HuH-7 (cell line): ENCODE results near the gene ANP32E.

Experiments
- DNase-seq: peaks from one replicate; pipeline ENCODE4 v3.0.0; 2011; ENCODE audit warnings: low spot score

The ANP32E gene

DNA sequence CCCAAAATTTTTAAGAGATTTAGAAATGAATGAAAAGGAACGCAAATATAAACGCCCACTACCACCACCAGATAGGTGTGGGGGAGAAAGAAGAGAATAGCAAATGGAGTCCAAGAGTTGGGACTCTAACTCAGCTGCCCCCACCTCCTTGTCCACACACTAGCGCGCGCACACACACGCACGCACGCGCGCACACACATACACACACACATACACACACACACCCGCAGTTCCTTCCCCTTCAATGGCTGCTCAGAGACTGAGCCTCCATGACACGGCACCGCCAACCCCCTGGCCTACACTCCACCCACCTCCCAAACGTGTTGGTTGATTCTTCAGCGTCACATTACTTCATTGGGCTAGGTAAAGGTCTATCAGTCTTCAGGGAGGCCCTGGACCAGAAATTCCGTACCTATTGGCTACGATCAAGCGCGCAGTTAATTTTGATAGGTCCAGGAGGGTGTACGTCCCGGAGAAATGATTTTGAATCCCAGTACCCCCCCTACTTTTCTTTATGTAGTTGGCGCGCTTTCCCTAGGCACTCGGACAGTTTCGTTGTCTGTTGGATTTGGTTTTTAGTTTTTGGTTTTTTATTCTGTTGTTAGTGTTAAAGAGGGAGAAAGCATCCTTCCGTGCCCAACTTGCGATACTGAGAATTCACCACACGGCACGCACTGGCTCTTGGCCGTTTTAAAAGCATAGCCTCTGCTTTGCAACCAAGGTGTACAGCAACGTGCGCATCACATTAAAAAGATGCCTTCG, at the start of gene ANP32E:
TSS of gene ANP32E (minus strand) at position 261 of the 762 bp plus-strand sequence. CDS start 326 bp downstream, outside the sequence.
- DNase-seq, result peak; percentile 95

DNA sequence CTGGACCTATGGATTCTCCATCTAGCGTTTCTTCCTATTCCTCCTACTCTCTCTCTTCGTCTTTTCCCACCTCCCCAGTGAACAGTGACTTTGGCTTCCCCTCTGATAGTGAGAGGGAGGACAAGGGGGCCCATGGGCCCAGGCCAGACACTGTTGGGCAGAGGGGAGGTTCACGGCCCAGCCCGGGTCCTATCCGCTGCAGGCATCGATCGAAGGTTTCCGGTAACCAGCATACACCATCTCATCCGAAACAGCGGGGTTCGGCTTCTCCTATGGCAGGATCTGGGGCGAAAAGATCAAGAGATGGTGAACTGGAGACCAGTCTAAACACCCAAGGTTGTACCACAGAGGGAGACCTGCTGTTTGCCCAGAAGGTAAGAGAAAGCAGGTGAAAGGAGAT, 47.3 kb upstream of the ANP32E start:
- no peak for DNase-seq

DNA sequence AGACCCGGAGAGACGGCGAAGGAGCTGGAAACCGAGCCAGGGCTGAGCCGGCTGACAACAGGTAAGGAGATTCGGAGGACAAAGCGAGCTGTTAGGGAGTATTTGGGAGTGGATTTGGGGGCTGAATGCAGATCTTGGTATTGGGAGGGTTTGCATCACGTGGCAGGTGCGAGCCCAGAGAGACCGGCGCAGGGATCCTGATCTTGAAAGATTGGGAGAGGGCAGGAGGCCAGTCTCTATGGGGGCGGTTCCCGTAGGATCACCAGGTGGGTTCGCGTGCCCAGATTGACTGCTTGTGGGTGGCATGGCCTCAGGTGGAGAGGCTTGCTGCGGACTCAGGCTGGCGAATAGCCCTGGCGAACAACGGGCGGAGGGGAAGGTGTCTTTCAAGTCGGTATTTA, 46.6 kb upstream of the ANP32E start:
- no peak for DNase-seq

DNA sequence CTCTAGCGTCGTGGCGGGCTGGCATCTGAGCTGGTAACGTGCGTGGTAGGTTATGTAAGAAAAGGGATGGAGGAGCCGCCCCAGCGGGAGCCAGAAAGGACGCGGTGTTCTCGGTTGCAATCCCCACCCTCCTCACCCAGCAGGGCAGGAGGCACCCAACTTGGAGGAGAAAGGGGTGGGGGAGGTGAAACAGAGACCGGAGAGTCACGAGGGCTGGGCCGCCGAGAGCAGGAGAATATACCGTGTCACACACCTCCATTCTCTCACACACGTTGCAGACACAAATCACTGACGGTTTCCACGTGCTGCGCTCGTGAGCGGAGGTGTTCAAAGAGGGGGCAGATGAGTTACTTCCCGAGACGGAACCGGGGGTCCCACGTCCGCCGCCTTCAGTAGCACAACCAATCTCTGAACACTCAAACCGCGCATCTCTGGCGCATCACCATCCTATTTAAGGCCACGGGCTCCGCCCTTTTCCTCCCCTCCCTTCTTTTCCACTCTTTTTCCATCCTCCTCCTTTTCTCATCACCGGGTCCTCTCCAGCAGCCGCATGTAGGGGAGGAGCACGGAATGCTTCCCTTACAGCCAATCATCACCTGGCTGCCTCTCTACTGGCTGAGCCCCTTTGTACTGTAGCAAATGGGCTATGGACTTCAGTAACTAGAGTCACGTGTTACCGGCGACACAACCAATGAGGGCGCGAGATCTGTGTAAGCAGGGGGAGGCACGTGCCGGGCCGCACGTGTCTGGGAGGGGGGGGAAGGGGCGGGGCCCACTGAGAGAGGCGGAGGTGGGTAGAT, 46.0 kb upstream of the ANP32E start, which contains the start of gene CIART:
TSS of gene CIART (plus strand) at position 797 of the 800 bp plus-strand sequence. CDS start 714 bp downstream, outside the sequence.
- peak; percentile 23 for DNase-seq

DNA sequence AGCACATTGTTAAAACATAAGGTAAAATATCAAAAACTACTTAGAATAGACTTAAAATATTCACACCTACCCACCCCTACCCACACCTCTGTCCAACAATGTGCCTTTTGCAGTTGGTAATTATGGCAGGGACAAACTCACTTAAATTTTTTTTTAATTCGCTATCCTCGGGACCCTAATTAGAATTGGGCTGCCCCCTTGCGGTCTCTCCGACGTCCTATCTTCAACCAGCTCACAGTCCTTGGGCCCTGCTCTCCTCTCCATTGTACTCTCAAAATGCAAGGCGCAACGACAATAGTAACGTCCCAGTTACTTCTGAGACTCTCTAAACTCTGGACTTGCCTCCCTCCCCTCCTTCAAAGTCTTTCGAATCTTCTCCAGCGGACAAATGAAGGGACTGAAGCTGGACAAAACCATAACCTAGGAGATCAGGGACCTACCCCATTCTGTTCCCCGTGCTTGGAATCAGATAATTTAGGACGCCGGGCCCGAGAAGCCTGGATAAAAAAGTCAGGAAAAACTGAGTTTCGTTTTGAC, 45.4 kb upstream of the ANP32E start:
- DNase-seq, result no peak

DNA sequence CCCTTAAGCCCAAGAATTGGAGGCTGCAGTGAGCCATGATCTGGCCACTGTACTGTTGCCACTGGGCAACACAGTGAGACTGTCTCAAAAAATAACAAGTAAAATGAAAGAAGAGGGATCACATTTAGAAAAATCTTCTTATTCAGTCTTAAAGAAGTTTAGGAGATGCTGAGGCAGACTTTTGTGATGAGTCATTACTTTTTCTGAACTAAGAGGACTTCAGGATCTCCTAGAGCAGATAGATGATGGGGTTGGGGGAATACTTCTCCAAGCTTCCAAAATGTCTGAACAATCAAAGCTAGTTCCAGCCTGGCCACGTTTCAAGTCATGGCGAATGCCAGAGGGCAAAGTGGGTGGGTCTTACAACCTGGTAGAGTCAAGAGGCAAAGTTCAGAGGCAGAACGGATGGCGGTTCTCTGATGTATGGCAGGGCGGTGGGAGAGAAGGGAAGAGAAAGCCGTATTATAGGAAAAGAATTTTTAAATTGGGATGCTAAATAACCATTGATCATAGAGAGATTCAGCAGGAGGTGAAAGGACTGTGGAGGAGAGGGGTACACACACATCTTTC, 44.3 kb upstream of the ANP32E start:
- no peak for DNase-seq

DNA sequence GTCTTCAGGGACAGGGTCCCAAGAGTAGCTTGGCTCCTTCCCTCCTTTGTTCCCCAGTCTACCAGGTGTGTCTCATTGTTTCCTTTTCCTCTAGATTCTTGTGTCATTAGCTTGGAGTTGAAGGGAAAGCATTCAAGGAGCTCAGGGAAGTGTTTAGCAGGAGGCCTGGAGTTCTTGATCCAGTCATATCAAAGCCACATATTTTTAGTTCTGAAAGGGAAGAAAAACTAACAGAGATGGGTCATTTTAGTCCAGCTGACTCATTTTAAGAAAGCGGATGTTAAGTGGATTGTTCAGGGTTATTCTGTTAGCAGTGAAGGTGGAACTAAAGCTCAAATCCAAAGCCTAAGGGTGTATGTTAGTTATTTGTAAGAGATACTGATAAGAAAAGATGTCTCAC, 37.4 kb upstream of the ANP32E start:
- DNase-seq, result no peak

DNA sequence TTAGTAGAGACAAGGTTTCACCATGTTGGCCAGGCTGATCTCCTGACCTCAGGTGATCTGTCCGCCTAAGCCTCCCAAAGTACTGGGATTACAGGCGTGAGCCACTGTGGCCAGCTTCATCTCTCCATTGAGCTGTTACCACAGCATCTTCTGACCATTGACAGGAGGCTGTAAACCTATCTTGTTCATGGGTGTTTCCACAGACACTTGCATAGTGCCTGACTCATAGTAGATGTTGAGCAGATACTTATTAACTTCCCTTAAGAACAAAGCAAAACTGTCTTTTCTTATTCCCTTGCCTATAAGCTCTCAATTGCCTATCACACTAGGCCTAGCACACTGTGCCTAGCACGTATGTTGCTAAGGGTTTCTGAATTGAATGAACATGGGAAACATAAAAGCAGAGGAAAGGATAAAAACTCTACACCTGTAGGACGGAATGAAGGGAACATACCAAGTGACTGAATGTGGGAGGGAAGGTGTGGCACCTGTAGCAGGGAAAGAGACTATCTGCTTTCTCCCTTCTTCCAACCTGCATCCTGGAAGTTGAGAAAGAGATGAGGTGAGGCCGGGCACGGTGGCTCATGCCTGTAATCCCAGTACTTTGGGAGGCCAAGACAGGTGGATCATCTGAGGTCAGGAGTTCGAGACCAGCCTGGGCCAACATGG, 35.5 kb upstream of the ANP32E start:
- no peak for DNase-seq

DNA sequence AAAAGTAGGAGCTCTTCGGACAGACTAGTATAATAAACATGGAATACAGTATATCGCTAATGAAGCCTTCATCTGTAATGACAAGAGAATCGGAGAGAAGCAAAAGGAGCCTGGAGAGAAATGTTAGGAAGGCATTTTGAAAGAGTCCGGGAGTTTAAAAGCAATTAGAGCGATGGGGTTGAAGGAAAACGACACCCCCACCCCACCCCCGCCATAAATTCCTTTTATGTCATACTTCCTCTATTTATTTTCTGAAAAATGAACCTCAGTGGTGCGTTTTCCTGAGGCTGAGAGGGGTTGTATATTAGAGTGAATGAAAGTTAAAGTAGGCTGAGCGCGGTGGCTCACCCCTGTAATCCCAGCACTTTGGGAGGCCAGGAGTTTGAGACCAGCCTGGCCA, 33.5 kb upstream of the ANP32E start:
- no peak for DNase-seq

DNA sequence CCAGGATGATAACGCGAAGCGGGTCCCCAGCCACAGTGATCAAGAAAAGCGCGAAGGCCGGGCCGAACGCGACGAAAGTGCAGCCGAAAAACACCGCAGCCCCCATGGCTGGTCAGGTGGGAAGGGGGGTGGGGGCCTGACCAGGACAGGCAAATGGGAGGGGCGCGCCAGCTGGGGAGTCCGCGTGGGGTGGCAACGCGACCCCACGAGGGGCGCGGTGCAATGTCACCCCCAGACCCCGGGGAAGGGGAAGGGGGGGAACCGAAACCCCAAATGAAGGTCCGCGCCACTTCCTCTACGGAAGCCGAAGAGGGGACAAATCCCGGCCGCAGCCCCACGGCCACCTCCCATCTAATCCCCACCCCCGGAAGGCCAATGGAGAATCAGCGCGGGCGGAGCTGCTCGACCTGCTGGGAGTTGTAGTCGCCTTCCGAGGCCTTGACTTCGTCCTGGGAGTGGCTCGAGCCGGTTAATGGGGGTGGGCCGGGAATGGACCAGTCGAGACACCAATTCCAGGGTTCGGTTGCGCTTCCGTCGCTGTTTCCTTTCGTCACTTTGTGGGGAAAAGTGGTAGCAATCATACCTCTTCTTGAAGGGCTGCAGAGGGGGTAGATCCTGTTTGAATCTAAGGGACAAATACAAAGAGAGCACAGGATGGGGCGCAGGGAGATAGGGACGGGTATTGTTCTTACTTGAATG, 32.9 kb upstream of the ANP32E start, which contains the start of gene APH1A:
TSS of gene APH1A (minus strand) at position 312 of the 699 bp plus-strand sequence. CDS start at position 106, 206 bp downstream.
- peak; percentile 95 for DNase-seq

DNA sequence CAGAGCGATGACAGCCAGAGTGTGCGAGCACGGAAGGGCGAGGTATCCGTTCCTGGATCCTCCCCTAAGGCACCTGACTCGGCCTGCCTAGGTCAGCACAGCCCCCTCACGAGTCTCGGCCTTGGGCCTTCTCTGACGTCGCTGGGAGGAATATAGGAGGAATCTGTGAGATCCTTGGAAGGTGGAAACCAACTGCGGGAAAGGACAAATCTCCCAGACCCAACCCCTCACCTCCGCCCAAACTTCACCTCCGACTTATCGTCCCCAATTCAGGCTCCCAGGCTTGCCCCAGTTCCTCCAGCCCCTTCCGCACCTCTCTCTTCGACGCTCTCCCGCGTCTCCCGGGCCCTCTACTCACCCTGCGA, 32.4 kb upstream of the ANP32E start:
- no peak for DNase-seq

DNA sequence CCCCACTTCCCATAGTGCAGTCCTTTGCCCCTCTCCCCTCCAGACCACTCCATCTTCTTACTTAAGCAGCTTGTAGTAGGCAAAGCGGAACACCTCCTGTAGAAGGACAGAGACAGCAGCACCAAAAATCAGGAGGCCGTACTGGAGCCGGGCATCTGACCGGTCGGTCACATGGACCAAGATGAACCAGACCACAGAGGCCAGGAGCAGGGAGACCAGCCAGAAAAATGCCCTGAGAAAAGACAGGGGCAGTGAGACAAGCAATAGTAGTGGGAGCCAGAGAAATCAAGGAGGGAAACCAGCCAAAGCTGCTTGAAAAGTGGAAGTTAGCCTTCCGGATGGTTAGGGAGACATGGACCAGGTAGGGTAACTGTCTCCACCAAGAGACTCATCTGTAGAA, 32.0 kb upstream of the ANP32E start:
- no peak for DNase-seq

DNA sequence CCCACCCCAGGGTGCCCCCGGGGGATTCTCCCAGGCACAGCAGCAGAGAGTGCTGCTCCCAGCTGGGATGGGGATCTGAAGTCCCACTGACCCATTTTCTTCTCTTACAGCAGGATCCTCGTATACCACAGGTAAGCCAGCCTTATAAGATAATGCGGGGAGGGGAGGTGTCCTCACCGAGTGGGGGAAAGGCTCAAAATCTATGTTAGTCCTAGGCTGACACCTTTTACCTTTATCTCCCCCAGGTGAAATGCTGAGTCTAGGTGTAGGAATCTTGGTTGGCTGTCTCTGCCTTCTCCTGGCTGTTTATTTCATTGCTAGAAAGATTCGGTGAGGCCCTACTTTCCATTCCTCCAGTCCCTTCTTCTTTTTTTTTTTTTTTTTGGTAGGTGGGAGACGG, 27.6 kb upstream of the ANP32E start:
- no peak for DNase-seq

DNA sequence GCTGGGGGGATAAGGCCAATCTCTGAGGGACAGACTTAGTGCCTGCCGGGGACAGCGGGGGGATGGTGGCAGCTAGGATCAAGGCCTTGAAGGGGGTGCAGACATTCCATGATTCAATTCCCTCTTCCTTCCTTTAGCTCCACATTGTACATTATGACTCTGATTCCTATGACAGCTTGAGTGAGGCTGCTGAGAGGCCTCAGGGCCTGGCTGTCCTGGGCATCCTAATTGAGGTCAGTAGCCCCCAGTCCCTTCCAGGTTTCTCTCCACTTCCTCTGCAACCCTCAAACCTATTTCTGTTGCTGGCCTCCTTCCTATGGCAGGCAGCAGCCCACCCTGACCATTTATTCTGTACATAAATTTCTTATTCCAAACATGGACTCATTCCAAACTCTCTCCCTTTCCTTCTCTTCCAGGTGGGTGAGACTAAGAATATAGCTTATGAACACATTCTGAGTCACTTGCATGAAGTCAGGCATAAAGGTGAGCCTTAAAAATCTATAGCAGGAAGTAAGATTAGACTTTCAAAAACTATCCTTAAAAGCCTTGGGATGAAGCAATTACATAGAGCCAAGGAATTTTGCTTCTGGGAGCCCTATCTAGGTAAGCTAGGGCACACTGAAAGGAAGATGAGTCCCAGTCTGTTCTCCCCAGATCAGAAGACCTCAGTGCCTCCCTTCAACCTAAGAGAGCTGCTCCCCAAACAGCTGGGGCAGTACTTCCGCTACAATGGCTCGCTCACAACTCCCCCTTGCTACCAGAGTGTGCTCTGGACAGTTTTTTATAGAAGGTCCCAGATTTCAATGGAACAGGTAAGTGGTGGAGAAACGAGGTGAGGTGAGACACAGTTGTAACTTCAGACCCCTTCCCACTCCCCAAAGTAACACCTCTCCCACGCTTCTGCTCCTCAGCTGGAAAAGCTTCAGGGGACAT, 26.7 kb upstream of the ANP32E start:
- DNase-seq, result no peak

DNA sequence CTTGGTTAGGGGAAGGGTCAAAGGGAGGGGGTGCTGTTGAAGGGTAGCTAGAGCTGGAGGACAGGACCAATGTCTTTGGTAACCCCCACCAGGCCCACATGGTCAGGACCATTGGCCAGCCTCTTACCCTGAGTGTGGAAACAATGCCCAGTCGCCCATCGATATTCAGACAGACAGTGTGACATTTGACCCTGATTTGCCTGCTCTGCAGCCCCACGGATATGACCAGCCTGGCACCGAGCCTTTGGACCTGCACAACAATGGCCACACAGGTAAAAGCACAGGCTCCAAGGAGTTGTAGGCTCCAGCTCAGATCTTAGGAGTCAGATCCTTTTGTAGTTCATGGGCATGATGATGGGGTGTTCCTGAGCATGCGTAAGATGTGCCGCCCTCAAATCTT, 25.5 kb upstream of the ANP32E start:
- no peak for DNase-seq

DNA sequence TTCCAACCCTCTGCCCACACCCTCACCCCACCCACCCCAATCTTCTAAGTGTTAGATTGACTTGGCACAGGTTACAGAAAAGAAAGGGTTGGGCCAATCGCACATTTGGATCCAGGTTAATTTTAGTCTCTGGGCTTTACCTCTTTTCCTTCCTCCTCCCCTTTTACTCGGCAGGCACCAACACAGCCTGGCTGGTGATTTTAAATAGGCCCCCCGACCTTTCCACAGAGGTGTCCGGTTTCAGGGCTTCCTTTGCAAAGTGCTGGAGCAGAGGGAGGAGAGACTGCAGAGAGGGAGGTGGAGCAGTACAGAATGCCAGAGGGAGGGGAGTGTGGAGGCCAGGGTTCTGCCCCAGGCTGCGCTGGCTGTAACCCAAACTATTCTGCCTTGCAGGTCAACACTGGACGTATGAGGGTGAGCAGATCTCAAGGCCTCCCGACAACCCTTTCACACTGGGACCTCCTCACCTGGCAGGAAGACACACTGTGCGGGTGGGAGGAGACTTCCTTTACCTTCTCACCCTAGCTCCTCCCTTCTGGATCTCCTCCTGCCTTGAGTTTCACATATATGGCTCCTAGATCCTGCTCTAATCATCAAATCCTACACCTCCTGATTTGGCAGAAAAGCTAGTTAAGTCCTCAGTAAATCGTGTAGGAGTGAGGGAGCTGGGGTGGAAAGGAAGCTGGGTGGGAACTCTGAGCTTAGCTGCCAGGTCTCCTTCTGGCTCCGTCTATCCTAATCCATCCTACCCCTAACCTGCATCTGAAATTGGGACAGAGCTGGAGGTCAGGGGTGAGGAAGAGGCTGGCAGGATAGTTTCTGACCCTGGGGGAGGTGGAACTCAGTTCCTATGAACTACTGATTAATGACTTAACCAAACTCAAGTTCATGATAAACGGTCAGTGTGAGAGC, 24.1 kb upstream of the ANP32E start:
- DNase-seq, result peak; percentile 35

DNA sequence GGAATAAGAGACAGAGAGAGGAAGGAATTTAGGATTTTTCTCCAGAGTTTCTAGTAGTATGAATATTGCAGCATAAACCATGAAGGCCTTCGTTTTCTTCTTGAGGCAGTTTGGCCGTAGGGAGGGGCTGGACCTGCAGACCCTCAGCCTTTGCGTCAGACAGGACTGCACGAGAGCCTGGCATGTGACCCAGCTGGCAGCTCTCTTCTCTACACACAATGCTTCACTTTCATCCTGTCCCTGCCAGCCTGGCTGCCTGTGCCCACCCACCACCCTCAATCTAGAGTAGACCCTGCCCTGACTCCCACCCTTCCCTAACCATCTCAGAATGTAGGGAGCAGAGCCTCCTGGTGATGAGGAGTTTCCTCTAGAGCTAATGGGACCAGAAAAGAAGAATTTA, 23.3 kb upstream of the ANP32E start:
- no peak for DNase-seq

DNA sequence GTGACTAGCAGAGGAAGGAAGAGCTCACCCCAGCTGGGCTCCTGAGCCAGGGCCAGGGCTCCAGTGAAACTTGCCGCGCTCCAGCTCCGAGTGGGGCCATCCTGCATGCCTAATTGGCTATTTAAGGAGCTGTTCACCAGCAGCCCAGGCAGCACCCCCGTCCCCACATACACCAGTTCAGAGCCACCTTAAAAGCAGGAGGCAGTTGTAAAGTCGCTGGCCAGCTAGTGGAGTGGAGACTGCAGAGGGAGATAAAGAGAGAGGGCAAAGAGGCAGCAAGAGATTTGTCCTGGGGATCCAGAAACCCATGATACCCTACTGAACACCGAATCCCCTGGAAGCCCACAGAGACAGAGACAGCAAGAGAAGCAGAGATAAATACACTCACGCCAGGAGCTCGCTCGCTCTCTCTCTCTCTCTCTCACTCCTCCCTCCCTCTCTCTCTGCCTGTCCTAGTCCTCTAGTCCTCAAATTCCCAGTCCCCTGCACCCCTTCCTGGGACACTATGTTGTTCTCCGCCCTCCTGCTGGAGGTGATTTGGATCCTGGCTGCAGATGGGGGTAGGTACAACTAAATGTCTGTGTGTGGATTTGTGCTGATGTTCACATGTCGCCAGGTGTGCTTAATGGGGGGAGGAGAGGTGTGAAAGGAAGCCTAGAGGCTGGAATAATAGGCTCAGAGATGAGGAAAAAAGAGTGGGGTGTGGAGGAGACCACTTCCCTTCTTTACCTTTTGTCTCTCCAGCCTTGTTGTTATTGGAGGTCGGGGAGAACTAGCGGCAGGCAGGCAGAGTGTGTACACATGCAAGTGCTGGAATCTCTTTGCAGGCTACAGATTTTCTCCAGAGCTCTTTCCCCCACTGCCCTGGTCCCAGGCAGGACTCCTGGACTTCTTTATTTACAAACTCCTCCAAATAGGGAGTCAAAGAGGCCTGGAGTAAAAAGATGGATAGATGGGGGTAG, 22.0 kb upstream of the ANP32E start, which contains the start of gene CA14:
TSS of gene CA14 (plus strand) at position 151 of the 962 bp plus-strand sequence. CDS start at position 506, 355 bp downstream.
- DNase-seq, result no peak
